Ascending aorta (tissue), 2 donors: ENCODE data around the gene KCNRG. TPM values are rescaled to one million over a fixed set of nuclear protein-coding genes. Genes with fewer than 3 reads are reported as not detected.

Source experiments
- DNase-seq, 2 donors: peaks; one replicate each; pipeline ENCODE4 v3.0.0-alpha.2; 2019; ENCODE audit warnings: low spot score in 2 of 2
- H3K27ac ChIP-seq, 2 donors: fragments of 200-600 bp; sonication (generic); one replicate each; pipeline ENCODE4 v1.5.1; 2016 to 2017; ENCODE audit warnings: mild to moderate bottlenecking in 1 of 2
- H3K27me3 ChIP-seq: fragments of 200-600 bp; sonication (generic); one replicate; pipeline ENCODE4 v1.5.1; 2017
- H3K36me3 ChIP-seq, 2 donors: fragments of 200-600 bp; sonication (generic); one replicate each; pipeline ENCODE4 v1.5.1; 2016
- H3K4me1 ChIP-seq, 2 donors: fragments of 200-600 bp; sonication (generic); one replicate each; pipeline ENCODE4 v1.5.1; 2016 to 2017; ENCODE audit warnings: mild to moderate bottlenecking in 1 of 2
- H3K4me3 ChIP-seq, 2 donors: fragments of 200-600 bp; sonication (generic); one replicate each; pipeline ENCODE4 v1.5.1; 2016 to 2017; ENCODE audit warnings: mild to moderate bottlenecking in 1 of 2
- H3K9me3 ChIP-seq, 2 donors: fragments of 200-600 bp; sonication (generic); one replicate each; pipeline ENCODE4 v1.5.1; 2016
- intact Hi-C: fragments of 100-400 bp; cut with DNase I; formaldehyde crosslinking; loops from one replicate; pipeline ENCODE4 v1.15.1; 2023
- total RNA-seq: library from RNA; depleted of rRNA; stranded (reverse); fragments of >200 nt; gene quantifications from one replicate; pipeline ENCODE4 v1.1.0, GENCODE V29; 2016
- TF ChIP-seq, protein P1 (sequence below), 3 experiments: fragments of 200-600 bp in 2 of 3; fragments of 450-650 bp in 1 of 3; sonication (generic) in 2 of 3; IDR thresholded peaks; one replicate each; pipeline ENCODE4 v1.5.1; 2016 to 2019; ENCODE audit warnings: antibody characterized with exemption in 3 of 3, mild to moderate bottlenecking in 1 of 3, moderate library complexity in 1 of 3

Gene KCNRG
- total RNA-seq, 1 donor from 2014 or later, result 3.3 TPM

- H3K4me1 ChIP-seq, result peaks cover 0 to 17% of the 10 kb centered on the region in 2 donors
- intact Hi-C loops, result no loop called here
Observed at GRCh38 chr13:50068508-50068907, 53.3 kb downstream of the KCNRG start.

GRCh38 chr13:50069261-50069660, 54.0 kb downstream of the KCNRG start:
- no peaks in the 10 kb centered on the region for H3K27me3 ChIP-seq
- H3K4me3 ChIP-seq, result peak overlapping the region in 1 of 2 donors; percentile 0
- no peak for DNase-seq
- TF ChIP-seq, protein P1, sequence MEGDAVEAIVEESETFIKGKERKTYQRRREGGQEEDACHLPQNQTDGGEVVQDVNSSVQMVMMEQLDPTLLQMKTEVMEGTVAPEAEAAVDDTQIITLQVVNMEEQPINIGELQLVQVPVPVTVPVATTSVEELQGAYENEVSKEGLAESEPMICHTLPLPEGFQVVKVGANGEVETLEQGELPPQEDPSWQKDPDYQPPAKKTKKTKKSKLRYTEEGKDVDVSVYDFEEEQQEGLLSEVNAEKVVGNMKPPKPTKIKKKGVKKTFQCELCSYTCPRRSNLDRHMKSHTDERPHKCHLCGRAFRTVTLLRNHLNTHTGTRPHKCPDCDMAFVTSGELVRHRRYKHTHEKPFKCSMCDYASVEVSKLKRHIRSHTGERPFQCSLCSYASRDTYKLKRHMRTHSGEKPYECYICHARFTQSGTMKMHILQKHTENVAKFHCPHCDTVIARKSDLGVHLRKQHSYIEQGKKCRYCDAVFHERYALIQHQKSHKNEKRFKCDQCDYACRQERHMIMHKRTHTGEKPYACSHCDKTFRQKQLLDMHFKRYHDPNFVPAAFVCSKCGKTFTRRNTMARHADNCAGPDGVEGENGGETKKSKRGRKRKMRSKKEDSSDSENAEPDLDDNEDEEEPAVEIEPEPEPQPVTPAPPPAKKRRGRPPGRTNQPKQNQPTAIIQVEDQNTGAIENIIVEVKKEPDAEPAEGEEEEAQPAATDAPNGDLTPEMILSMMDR (IDR thresholded peaks at IDR 0.05), result no peak
- intact Hi-C loops, result no loop called here
- H3K36me3 ChIP-seq, result no peaks in the 10 kb centered on the region
- no peaks in the 10 kb centered on the region for H3K9me3 ChIP-seq
- H3K27ac ChIP-seq, result peak overlapping the region; percentile 73 to 96
- peaks cover 0 to 17% of the 10 kb centered on the region in 2 donors for H3K4me1 ChIP-seq

More at GRCh38 chr13:50068508-50068907, 53.3 kb downstream of the KCNRG start:
- TF ChIP-seq, protein P1 (IDR thresholded peaks at IDR 0.05), result no peak
- H3K27ac ChIP-seq, result peak overlapping the region; percentile 19 to 73
- no peak overlapping the region for H3K4me3 ChIP-seq
- H3K27me3 ChIP-seq, result no peaks in the 10 kb centered on the region
- no peak for DNase-seq
- no peaks in the 10 kb centered on the region for H3K36me3 ChIP-seq
- no peaks in the 10 kb centered on the region for H3K9me3 ChIP-seq

DNA sequence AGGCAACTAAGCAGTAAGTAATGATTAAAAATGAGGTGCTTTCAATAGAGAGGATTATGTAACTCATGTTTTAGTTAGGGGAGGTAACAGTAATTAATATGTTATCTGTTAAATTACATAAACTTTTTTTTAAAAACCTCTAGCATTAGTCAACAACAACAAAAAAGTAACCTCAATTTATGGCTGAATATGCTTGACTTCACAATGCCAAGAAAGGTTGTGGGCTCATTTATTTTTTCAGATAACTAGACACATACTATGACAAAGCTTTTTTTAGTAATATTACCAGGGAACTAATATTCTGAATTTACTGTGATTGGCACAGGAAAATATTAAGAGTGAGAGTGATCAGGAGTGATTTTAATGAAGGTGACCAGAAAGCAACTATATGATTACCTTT, 54.9 kb downstream of the KCNRG start:
- TF ChIP-seq, protein P1 (IDR thresholded peaks at IDR 0.05), result no peak
- peaks cover 0 to 18% of the 10 kb centered on the region in 2 donors for H3K4me1 ChIP-seq
- H3K27me3 ChIP-seq, result no peaks in the 10 kb centered on the region
- H3K4me3 ChIP-seq, result peak overlapping the region in 1 of 2 donors; percentile 50
- DNase-seq, result no peak
- intact Hi-C loops, result no loop called here
- H3K9me3 ChIP-seq, result no peaks in the 10 kb centered on the region
- peak overlapping the region; percentile 73 to 96 for H3K27ac ChIP-seq
- H3K36me3 ChIP-seq, result no peaks in the 10 kb centered on the region

Other genes with a start within 250 kb of the KCNRG start
- 5.9 TPM for gene KPNA3, start 222.8 kb upstream of the KCNRG start, total RNA-seq
- 1.7 TPM for gene SPRYD7, start 79.1 kb upstream of the KCNRG start, total RNA-seq
- gene TRIM13, start 18.4 kb upstream of the KCNRG start, total RNA-seq, result 13.4 TPM